SKM-1 treated with dmso at 0.1 percent for 144 hours (cell line): ENCODE results near the gene SPTBN2.

Experiments used
- DNase-seq: peaks from one replicate; lab custom pipeline; 2025; ENCODE audit not compliant: unreplicated experiment; lab: John Stamatoyannopoulos, UW

SPTBN2 gene

GRCh38 chr11:66686100-66686785 lies 42.8 kb downstream of the SPTBN2 start:
- DNase-seq, result no peak

GRCh38 chr11:66685276-66686099 lies 43.5 kb downstream of the SPTBN2 start:
- DNase-seq, result no peak

GRCh38 chr11:66684635-66685034 lies 44.4 kb downstream of the SPTBN2 start:
- DNase-seq, result no peak

GRCh38 chr11:66683877-66684276 lies 45.1 kb downstream of the SPTBN2 start:
- no peak for DNase-seq

- DNase-seq, result no peak
Observed at GRCh38 chr11:66680966-66681645, 47.9 kb downstream of the SPTBN2 start.

GRCh38 chr11:66677599-66678375 lies 51.2 kb downstream of the SPTBN2 start, which contains the start of gene RBM4B:
Gene RBM4B (minus strand): TSS chr11:66677887. CDS start chr11:66677079, 808 bp downstream.
- DNase-seq, result peak; percentile 89

- DNase-seq, result no peak
Observed at GRCh38 chr11:66676931-66677598, 52.0 kb downstream of the SPTBN2 start.

- DNase-seq, result no peak
Observed at GRCh38 chr11:66676282-66676919, 52.6 kb downstream of the SPTBN2 start.

- no peak for DNase-seq
Observed at GRCh38 chr11:66674964-66675602, 53.9 kb downstream of the SPTBN2 start.

GRCh38 chr11:66670816-66671215 lies 58.2 kb downstream of the SPTBN2 start:
- no peak for DNase-seq

GRCh38 chr11:66665369-66665768 lies 63.6 kb downstream of the SPTBN2 start:
- DNase-seq, result no peak

GRCh38 chr11:66663741-66664296 lies 65.2 kb downstream of the SPTBN2 start:
- no peak for DNase-seq

- peak; percentile 23 for DNase-seq
Observed at GRCh38 chr11:66659763-66660162, 69.3 kb downstream of the SPTBN2 start.

- no peak for DNase-seq
Observed at GRCh38 chr11:66653123-66653522, 75.9 kb downstream of the SPTBN2 start.

- DNase-seq, result no peak
Observed at GRCh38 chr11:66652651-66653050, 76.4 kb downstream of the SPTBN2 start.

- no peak for DNase-seq
Observed at GRCh38 chr11:66651016-66651415, 78.0 kb downstream of the SPTBN2 start.

GRCh38 chr11:66649903-66650302 lies 79.1 kb downstream of the SPTBN2 start:
- DNase-seq, result no peak

- DNase-seq, result no peak
Observed at GRCh38 chr11:66646828-66647227, 82.2 kb downstream of the SPTBN2 start.
